CD4-positive, alpha-beta T cell (primary cell): ENCODE measurements around the gene PNPO. TPM values are rescaled to one million over a fixed set of nuclear protein-coding genes. Genes with fewer than 3 reads are reported as not detected.
A peak's percentile ranks its signal among the peaks of the same experiment; 100 is the strongest.

Experiments
- ATAC-seq: fragments of 200-7000 bp; cut with Tn5 transposase; one replicate; pipeline ENCODE4 v1.10.0; 2022; ENCODE audit warnings: mild to moderate bottlenecking; ENCODE audit not compliant: poor library complexity
- CTCF ChIA-PET: fragments of 350-600 bp; sonication (Branson Sonifier 250); formaldehyde crosslinking; loops from one replicate; lab custom pipeline; 2021; ENCODE audit warnings: antibody characterized with exemption, inconsistent platforms; lab: Charles Lee
- POLR2A ChIA-PET: fragments of 350-600 bp; sonication (Branson Sonifier 250); formaldehyde crosslinking; loops from one replicate; lab custom pipeline; 2021; ENCODE audit warnings: antibody characterized with exemption, inconsistent platforms; lab: Charles Lee
- DNase-seq, 14 experiments: peaks; one replicate each; pipeline ENCODE4 v3.0.0-alpha.2; 2013 to 2020; ENCODE audit warnings: mixed read lengths in 2 of 14
- H3K27ac ChIP-seq, 2 donors: one replicate each; pipeline versions ENCODE4 v1.5.1 to v1.7.0; 2013; ENCODE audit warnings: low read length in 2 of 2, low read depth in 1 of 2, mild to moderate bottlenecking in 1 of 2
- H3K27me3 ChIP-seq, 2 experiments: 1 replicate in 1 of 2; 2 replicates in 1 of 2; pipeline versions ENCODE4 v1.6.1 to v1.7.0; 2013; ENCODE audit warnings: low read length in 2 of 2, control low read depth in 1 of 2, mild to moderate bottlenecking in 1 of 2, moderate library complexity in 1 of 2; ENCODE audit not compliant: insufficient read depth in 2 of 2, control insufficient read depth in 1 of 2
- H3K36me3 ChIP-seq: one replicate; pipeline ENCODE4 v1.6.1; 2013; ENCODE audit warnings: low read length, control low read depth; ENCODE audit not compliant: insufficient read depth
- H3K4me1 ChIP-seq: one replicate; pipeline ENCODE4 v1.6.1; 2013; ENCODE audit warnings: low read length, control low read depth; ENCODE audit not compliant: insufficient read depth
- H3K4me3 ChIP-seq: one replicate; pipeline ENCODE4 v1.5.1; 2013; ENCODE audit warnings: mild to moderate bottlenecking, low read length, moderate library complexity
- H3K9me3 ChIP-seq, 2 experiments: 1 replicate in 1 of 2; 2 replicates in 1 of 2; pipeline versions ENCODE4 v1.6.1 to v1.7.0; 2013; ENCODE audit warnings: low read length in 2 of 2, mild to moderate bottlenecking in 2 of 2, control low read depth in 1 of 2, moderate library complexity in 1 of 2; ENCODE audit not compliant: control insufficient read depth in 1 of 2, insufficient read depth in 1 of 2
- H3K27ac Mint-ChIP-seq: one replicate; pipeline ENCODE4 v1.8.0; 2020; ENCODE audit warnings: mixed read lengths
- H3K27me3 Mint-ChIP-seq: one replicate; pipeline ENCODE4 v1.8.0; 2021; ENCODE audit warnings: mixed read lengths
- H3K36me3 Mint-ChIP-seq: one replicate; pipeline ENCODE4 v1.8.0; 2021; ENCODE audit warnings: low read depth, mixed read lengths
- H3K4me1 Mint-ChIP-seq: one replicate; pipeline ENCODE4 v1.8.0; 2021; ENCODE audit warnings: low read depth, mixed read lengths
- H3K4me3 Mint-ChIP-seq: one replicate; pipeline ENCODE4 v1.8.0; 2020; ENCODE audit warnings: mild to moderate bottlenecking, mixed read lengths
- H3K9me3 Mint-ChIP-seq: one replicate; pipeline ENCODE4 v1.8.0; 2020; ENCODE audit warnings: mixed read lengths
- CTCF ChIP-seq: fragments of 200-600 bp; IDR thresholded peaks from one replicate; pipeline ENCODE4 v1.8.0; 2022; ENCODE audit warnings: antibody characterized with exemption, mild to moderate bottlenecking
- intact Hi-C, 2 experiments: fragments of 100-400 bp; cut with DNase I in 1 of 2; cut with micrococcal nuclease in 1 of 2; formaldehyde crosslinking; loops; one replicate each; pipeline versions ENCODE4 v1.15.1 to v1.9.0; 2023 to 2025; cut with DNase I, micrococcal nuclease
- total RNA-seq, 174 experiments: library from RNA in 2 of 174; stranded (reverse) in 2 of 174; gene quantifications; one replicate each; pipeline ENCODE4 v1.2.3 and lab custom pipeline; 2021 to 2026

The PNPO gene
- total RNA-seq, 2 experiments from 2014 or later = 2.2 to 2.4 TPM

- CTCF ChIA-PET = interaction anchor here (1.0 to 4.0 kb wide), 2 partner anchors 28 to 34 kb away, joined by 3 to 35 read pairs; partner anchors contain the start of gene CDK5RAP3
- intact Hi-C loops = loop anchor here in 1 of 2 experiments (2.0 kb wide), 1 partner anchor 112 kb away; the partner anchor contains the start of genes LRRC46 and MRPL10
- no peak overlapping the region for H3K27ac ChIP-seq
Measured at GRCh38 chr17:47942568-47942967, 1.2 kb downstream of the PNPO start.

GRCh38 chr17:47945080-47945479 is 3.7 kb downstream of the PNPO start:
- Mint-ChIP-seq H3K4me3 (peak overlapping the region; percentile 23), H3K4me1 (peaks cover 62% of the 10 kb centered on the region), H3K9me3 (no peaks in the 10 kb centered on the region), H3K27ac (peak overlapping the region; percentile 61), H3K27me3 (no peaks in the 10 kb centered on the region), H3K36me3 (peaks cover 35% of the 10 kb centered on the region)
- Histone ChIP-seq H3K9me3 (no peaks in the 10 kb centered on the region), H3K27ac (peak overlapping the region; percentile 34 to 38), H3K36me3 (peaks cover 34% of the 10 kb centered on the region), H3K4me1 (peaks cover 67% of the 10 kb centered on the region), H3K4me3 (peak overlapping the region; percentile 9), H3K27me3 (no peaks in the 10 kb centered on the region)
- intact Hi-C loops = no loop called here
- DNase-seq = peak in 5 of 14 experiments; percentile 12 to 52 (median 35)
- CTCF ChIA-PET = interaction anchor here (0.7 to 1.1 kb wide), 2 partner anchors 25 to 103 kb away, joined by 3 to 6 read pairs; partner anchors contain the start of gene CDK5RAP3
- POLR2A ChIA-PET = interaction anchor here (0.5 to 1.6 kb wide), 5 partner anchors 23 to 114 kb away, joined by 3 to 5 read pairs (median 3); partner anchors contain the start of genes CDK5RAP3, LRRC46, MRPL10 and SCRN2
- TF ChIP-seq CTCF = no peak
- no peak for ATAC-seq

More at GRCh38 chr17:47942568-47942967, 1.2 kb downstream of the PNPO start:
- H3K27ac Mint-ChIP-seq = peak overlapping the region; percentile 8
- H3K9me3 Mint-ChIP-seq = no peaks in the 10 kb centered on the region
- H3K4me3 ChIP-seq = peak overlapping the region; percentile 97
- ATAC-seq = no peak
- H3K4me3 Mint-ChIP-seq = peak overlapping the region; percentile 87
- peaks cover 53% of the 10 kb centered on the region for H3K4me1 ChIP-seq
- POLR2A ChIA-PET = interaction anchor here (1.2 to 2.7 kb wide), 4 partner anchors 24 to 47 kb away, joined by 3 to 49 read pairs (median 20); partner anchors contain the start of genes CDK5RAP3 and SP2
- no peaks in the 10 kb centered on the region for H3K9me3 ChIP-seq
- H3K27me3 Mint-ChIP-seq = no peaks in the 10 kb centered on the region
- no peak for TF ChIP-seq CTCF
- H3K36me3 Mint-ChIP-seq = peaks cover 25% of the 10 kb centered on the region
- no peak for DNase-seq
- no peaks in the 10 kb centered on the region for H3K27me3 ChIP-seq
- peaks cover 44% of the 10 kb centered on the region for H3K4me1 Mint-ChIP-seq
- peaks cover 26% of the 10 kb centered on the region for H3K36me3 ChIP-seq

- H3K4me3 Mint-ChIP-seq = peak overlapping the region; percentile 23
- DNase-seq (peak in 1 of 14 experiments; percentile 35), ATAC-seq (no peak)
- TF ChIP-seq CTCF = no peak
- Histone ChIP-seq H3K36me3 (peaks cover 34% of the 10 kb centered on the region), H3K4me3 (peak overlapping the region; percentile 9), H3K27ac (peak overlapping the region; percentile 34 to 38), H3K4me1 (peaks cover 70% of the 10 kb centered on the region), H3K27me3 (no peaks in the 10 kb centered on the region), H3K9me3 (no peaks in the 10 kb centered on the region)
- no peaks in the 10 kb centered on the region for H3K9me3 Mint-ChIP-seq
- ChIA-PET POLR2A (interaction anchor here (0.6 to 1.6 kb wide), 4 partner anchors 25 to 115 kb away, joined by 3 to 5 read pairs (median 4); partner anchors contain the start of genes CDK5RAP3, LRRC46, MRPL10 and SCRN2), CTCF (interaction anchor here (0.7 to 6.2 kb wide), 5 partner anchors 25 to 135 kb away, joined by 3 to 70 read pairs (median 4); partner anchors contain the start of genes CDK5RAP3, LRRC46 and MRPL10)
- intact Hi-C loops = no loop called here
- H3K36me3 Mint-ChIP-seq = peaks cover 35% of the 10 kb centered on the region
- H3K27ac Mint-ChIP-seq = peak overlapping the region; percentile 61
- H3K27me3 Mint-ChIP-seq = no peaks in the 10 kb centered on the region
- H3K4me1 Mint-ChIP-seq = peaks cover 65% of the 10 kb centered on the region
Measured at GRCh38 chr17:47945529-47946508, 4.4 kb downstream of the PNPO start.
